ENCODE measurements around the gene HPSE2.

- TF ChIP-seq CTCF (IDR thresholded peaks at IDR 0.05) (no peak), POLR2A (IDR thresholded peaks at IDR 0.05) (no peak)
These were observed 697.2 kb downstream of the HPSE2 start for GRCh38 chr10:98538472-98538871.
